Testis (tissue), 3 donors: ENCODE data around the gene SVBP. TPM values are rescaled to one million over a fixed set of nuclear protein-coding genes. Genes with fewer than 3 reads are reported as not detected.

ENCODE experiments used
- DNase-seq: peaks from one replicate; pipeline ENCODE4 v3.0.0-alpha.2; 2019
- H3K27ac ChIP-seq, 2 donors: fragments of 200-600 bp; sonication (generic); one replicate each; pipeline ENCODE4 v1.5.1; 2019
- H3K27me3 ChIP-seq: fragments of 200-600 bp; sonication (generic); one replicate; pipeline ENCODE4 v1.5.1; 2019
- H3K36me3 ChIP-seq: fragments of 200-600 bp; sonication (generic); one replicate; pipeline ENCODE4 v1.5.1; 2017; ENCODE audit warnings: low read depth; ENCODE audit errors: missing control alignments
- H3K4me1 ChIP-seq: fragments of 200-600 bp; sonication (generic); one replicate; pipeline ENCODE4 v1.5.1; 2019
- H3K4me3 ChIP-seq, 2 donors: fragments of 200-600 bp; sonication (generic); one replicate each; pipeline ENCODE4 v1.5.1; 2017 to 2019
- H3K9me3 ChIP-seq: fragments of 200-600 bp; sonication (generic); one replicate; pipeline ENCODE4 v1.5.1; 2017
- POLR2A ChIP-seq: fragments of 450-650 bp; IDR thresholded peaks from one replicate; pipeline ENCODE4 v1.6.1; 2017; ENCODE audit warnings: antibody characterized with exemption, mild to moderate bottlenecking, moderate library complexity
- whole genome bisulfite sequencing, 2 donors: methylation state at CpG; one replicate each; pipeline ENCODE4 v1.1.5; 2018; 5-methylcytosine and 5-hydroxymethylcytosine counted together
- intact Hi-C: fragments of 100-400 bp; cut with DNase I; formaldehyde crosslinking; loops from one replicate; pipeline ENCODE4 v1.15.1; 2023; ENCODE audit warnings: low total_unique reads
- polyA plus RNA-seq: library from polyadenylated mRNA; stranded (reverse); fragments of 350-450 nt; fragmentation: Illumina TruSeq; extraction: RNeasy Lipid Tissue Mini Kit (QIAGEN cat#74804); gene quantifications from one replicate; pipeline ENCODE4 v1.2.3, GENCODE V29; 2014; ENCODE audit warnings: low read depth, low replicate concordance; ENCODE audit not compliant: insufficient read depth
- total RNA-seq, 2 donors: library from RNA; depleted of rRNA; stranded (reverse); fragments of >200 nt; gene quantifications; one replicate each; pipeline ENCODE4 v1.2.3, GENCODE V29; 2016
- TF ChIP-seq, protein P1 (sequence below), 3 experiments: fragments of 450-650 bp in 2 of 3; fragments of 200-600 bp in 1 of 3; sonication (generic) in 1 of 3; IDR thresholded peaks; one replicate each; pipeline ENCODE4 v1.5.1; 2016 to 2019; ENCODE audit warnings: antibody characterized with exemption in 3 of 3, mild to moderate bottlenecking in 2 of 3, moderate library complexity in 1 of 3

Gene SVBP
- total and polyA plus RNA-seq, 3 donors from 2014 or later = 36.2 to 86.0 (median 47.9) TPM

DNA sequence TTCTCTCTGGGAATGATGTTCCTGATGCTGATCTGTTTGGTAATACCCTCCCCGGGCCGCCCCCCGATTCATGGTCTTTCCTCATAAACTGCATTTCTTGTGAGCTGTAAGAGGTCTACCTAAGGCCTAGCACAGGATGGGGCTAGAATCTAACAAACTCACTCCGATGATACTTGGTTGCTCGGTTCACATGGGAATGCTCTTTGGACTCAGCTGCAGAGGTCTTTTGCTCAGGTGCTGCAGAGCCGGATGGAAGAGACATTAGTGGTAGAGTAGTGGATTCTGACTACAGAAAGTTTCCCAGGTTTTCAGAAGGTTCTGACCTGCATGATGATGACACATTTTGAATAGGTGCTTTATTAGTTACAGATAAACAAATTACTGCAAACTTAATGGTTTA is 40.7 kb downstream of the SVBP start:
- H3K27me3 ChIP-seq = no peaks in the 10 kb centered on the region
- H3K9me3 ChIP-seq = no peaks in the 10 kb centered on the region
- no peaks in the 10 kb centered on the region for H3K4me1 ChIP-seq
- no peaks in the 10 kb centered on the region for H3K36me3 ChIP-seq
- DNase-seq = no peak
- intact Hi-C loops = no loop called here
- TF ChIP-seq POLR2A = no peak
- TF ChIP-seq, protein P1, sequence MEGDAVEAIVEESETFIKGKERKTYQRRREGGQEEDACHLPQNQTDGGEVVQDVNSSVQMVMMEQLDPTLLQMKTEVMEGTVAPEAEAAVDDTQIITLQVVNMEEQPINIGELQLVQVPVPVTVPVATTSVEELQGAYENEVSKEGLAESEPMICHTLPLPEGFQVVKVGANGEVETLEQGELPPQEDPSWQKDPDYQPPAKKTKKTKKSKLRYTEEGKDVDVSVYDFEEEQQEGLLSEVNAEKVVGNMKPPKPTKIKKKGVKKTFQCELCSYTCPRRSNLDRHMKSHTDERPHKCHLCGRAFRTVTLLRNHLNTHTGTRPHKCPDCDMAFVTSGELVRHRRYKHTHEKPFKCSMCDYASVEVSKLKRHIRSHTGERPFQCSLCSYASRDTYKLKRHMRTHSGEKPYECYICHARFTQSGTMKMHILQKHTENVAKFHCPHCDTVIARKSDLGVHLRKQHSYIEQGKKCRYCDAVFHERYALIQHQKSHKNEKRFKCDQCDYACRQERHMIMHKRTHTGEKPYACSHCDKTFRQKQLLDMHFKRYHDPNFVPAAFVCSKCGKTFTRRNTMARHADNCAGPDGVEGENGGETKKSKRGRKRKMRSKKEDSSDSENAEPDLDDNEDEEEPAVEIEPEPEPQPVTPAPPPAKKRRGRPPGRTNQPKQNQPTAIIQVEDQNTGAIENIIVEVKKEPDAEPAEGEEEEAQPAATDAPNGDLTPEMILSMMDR (IDR thresholded peaks at IDR 0.05) = no peak
- H3K4me3 ChIP-seq = no peak overlapping the region
- WGBS, 2 donors = 91 to 95% methylated on average over 6 of the region's 6 CpGs
- no peak overlapping the region for H3K27ac ChIP-seq

DNA sequence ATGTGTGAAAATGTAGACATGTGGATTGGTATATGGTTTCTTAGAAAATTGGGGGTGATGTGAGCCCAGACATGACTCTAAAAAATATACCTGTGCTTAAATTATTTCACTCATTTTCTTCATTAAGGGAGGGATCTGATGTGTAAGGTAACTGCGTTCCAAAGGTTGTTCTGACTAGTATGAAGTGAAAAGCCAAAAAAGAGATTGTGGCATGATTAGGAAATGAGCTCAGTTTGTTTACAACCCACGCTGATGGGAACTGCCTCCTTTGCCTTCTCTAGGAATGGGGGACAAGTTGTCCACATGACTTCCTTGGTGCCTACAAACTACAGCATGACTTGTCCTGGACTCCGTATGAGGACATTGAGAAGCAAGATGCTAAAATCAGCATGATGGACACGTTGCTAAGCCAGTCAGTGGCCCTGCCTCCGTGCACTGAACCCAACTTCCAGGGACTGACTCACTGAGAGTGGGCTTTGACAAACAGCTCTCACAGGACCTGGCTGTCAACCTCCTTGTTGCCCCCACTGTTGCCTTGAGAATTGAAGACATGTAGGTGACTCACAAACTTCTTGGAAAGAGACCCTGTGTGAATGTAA is 42.2 kb downstream of the SVBP start:
- WGBS, 2 donors = 87 to 93% methylated on average over 5 of the region's 5 CpGs
- intact Hi-C loops = no loop called here
- no peaks in the 10 kb centered on the region for H3K36me3 ChIP-seq
- no peak overlapping the region for H3K4me3 ChIP-seq
- H3K9me3 ChIP-seq = no peaks in the 10 kb centered on the region
- no peak for TF ChIP-seq POLR2A
- TF ChIP-seq, protein P1 (IDR thresholded peaks at IDR 0.05) = no peak
- H3K27me3 ChIP-seq = no peaks in the 10 kb centered on the region
- H3K4me1 ChIP-seq = no peaks in the 10 kb centered on the region
- no peak for DNase-seq
- no peak overlapping the region for H3K27ac ChIP-seq

DNA sequence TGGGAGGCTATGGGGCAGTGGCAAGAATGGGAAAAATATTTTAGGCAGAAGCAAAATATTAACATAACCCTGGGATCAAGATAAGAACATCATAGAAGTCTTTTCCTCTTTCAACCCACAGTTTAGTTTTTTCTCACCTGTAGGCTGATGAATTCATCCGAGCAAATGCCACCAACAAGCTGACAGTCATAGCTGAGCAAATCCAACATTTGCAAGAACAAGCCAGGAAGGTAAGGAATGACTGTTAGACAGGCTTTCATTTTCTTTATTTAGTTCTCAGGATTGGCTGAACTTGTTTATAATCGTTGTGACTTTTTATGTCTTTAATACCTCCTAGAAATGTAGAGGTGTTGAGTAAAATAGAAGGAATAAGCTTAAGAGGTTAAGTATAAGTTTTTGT is 43.8 kb downstream of the SVBP start:
- no peaks in the 10 kb centered on the region for H3K36me3 ChIP-seq
- H3K4me1 ChIP-seq = no peaks in the 10 kb centered on the region
- no peak overlapping the region for H3K4me3 ChIP-seq
- no peak for DNase-seq
- no peaks in the 10 kb centered on the region for H3K27me3 ChIP-seq
- H3K9me3 ChIP-seq = no peaks in the 10 kb centered on the region
- no peak overlapping the region for H3K27ac ChIP-seq
- intact Hi-C loops = no loop called here
- TF ChIP-seq POLR2A = no peak
- TF ChIP-seq, protein P1 (IDR thresholded peaks at IDR 0.05) = no peak
- WGBS, 2 donors = 46 to 91% methylated on average over 2 of the region's 2 CpGs

DNA sequence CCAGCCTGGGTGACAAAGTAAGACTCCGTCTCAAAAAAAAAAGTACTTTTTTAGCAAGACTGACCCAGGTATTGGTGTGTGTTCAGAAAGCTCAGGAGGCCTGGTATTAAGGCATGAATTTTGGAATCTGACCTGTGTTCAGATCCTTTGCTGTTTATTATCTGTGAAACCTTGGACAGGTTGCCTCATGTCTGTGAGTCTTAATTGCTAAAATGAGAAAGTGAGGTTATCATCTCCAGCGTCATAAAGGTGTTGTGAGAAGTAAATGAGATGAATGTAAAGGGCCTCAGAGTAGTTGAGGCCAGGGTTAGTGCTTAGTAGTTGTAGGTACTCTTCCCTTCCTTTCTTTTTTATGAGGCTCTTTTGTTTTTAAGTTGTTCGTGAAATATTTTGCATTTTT is 47.4 kb downstream of the SVBP start:
- Histone ChIP-seq H3K27ac (no peak overlapping the region), H3K4me1 (peaks cover 8% of the 10 kb centered on the region), H3K36me3 (no peaks in the 10 kb centered on the region), H3K4me3 (no peak overlapping the region), H3K27me3 (no peaks in the 10 kb centered on the region), H3K9me3 (no peaks in the 10 kb centered on the region)
- intact Hi-C loops = no loop called here
- no peak for DNase-seq
- no peak for TF ChIP-seq POLR2A
- TF ChIP-seq, protein P1 (IDR thresholded peaks at IDR 0.05) = no peak
- WGBS, 2 donors = 85 to 91% methylated on average over 3 of the region's 3 CpGs

DNA sequence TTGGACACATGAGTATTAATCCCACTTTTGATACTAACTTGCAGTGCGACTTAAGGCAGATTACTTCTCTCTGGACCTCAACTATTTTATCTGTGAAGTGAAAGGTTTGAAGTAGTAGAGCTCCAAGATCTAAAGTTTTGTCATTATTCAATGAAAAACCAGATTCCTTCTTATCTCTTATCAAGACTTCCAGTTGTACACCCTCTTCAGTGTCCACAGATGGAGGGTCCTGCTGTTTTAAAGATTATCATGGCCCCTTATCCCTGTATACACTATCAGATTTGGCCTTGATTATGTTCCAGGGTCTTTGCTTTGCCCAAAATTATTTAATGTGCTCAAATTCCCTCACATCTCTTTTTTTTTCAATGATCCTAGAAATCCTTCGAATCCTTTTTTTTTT is 49.0 kb downstream of the SVBP start:
- no peaks in the 10 kb centered on the region for H3K27me3 ChIP-seq
- WGBS, 2 donors = 62 to 66% methylated on average over 2 of the region's 2 CpGs
- H3K4me3 ChIP-seq = no peak overlapping the region
- peaks cover 13% of the 10 kb centered on the region for H3K4me1 ChIP-seq
- TF ChIP-seq POLR2A = no peak
- TF ChIP-seq, protein P1 (IDR thresholded peaks at IDR 0.05) = no peak
- H3K9me3 ChIP-seq = no peaks in the 10 kb centered on the region
- no peak overlapping the region for H3K27ac ChIP-seq
- H3K36me3 ChIP-seq = no peaks in the 10 kb centered on the region
- no peak for DNase-seq
- intact Hi-C loops = no loop called here
